Stimulated activated CD8-positive, alpha-beta memory T cell treated with anti-CD3 and anti-CD28 coated beads, Interleukin-15, amount 100 ng/mL, for 24 hours (primary cell): Measurements from ENCODE around the gene TSPYL2.

Experiments
- DNase-seq: peaks from one replicate; pipeline ENCODE4 v3.0.0-alpha.2; 2020; ENCODE audit warnings: low read depth

The TSPYL2 gene

DNA sequence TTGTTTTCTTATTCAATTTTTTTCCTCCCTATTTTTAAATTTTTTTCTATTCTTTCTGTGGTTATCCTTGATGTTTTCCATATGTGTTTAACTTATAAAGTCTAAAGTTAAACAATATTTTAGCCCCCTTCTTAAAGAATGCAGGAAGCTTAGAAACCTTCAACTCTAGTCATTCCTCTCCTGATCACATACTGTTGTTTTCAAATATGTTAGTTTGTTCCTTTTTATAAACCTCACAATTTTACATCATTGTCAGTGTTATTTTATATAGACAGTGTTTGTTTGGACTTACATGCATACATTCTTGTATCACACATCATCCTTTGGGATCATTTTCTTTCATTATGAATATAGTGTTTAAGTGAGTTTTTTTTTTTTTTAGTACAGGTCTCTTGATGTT lies 43.3 kb downstream of the TSPYL2 start:
- DNase-seq: no peak

DNA sequence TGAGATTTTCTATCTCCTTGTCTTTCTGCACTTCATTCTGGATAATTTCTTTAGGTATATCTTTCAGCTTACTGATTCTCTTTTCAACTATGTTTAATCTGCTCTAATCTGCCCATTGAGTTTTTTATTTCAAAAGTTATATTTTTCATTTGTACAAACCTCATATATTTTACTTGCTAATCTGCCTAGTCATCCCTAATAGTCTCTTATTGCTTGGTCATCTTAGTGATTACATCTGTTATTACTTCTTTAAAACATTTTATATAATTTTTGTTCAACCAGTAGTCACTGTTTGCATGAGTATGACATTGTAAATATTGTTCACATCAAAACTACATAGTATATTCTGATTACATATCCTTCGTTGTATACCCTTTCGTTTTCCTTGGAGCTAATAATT lies 44.2 kb downstream of the TSPYL2 start:
- no peak for DNase-seq

DNA sequence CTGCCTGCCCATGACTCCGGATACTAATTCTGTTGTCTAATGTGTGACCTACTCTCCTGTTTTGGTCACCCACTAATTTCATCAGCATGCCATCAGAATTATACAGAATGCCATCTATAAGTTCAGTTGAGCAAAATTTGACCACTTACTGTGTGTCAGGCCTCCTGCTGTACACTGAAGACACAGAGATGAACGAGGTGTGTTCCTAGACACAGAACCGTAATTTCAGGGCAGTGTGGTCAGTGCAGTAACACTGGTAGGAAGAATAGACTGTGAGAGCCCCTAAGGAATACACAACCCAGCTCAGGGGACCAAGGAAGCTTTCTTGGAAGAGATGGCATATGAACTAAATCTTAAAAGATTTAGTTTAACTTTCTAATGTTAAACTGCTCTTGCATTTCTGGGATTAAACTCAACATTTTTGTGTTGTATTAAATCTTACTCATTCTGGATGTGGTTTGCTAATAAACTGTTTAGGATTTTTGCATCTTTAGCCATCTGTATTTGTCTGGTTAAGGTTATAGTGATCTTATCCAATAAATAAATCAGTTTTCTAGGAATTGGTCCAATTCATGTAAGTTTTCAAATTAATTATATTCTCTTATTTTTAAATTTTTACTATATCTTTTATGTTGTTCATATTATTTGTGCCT lies 46.1 kb downstream of the TSPYL2 start:
- no peak for DNase-seq

DNA sequence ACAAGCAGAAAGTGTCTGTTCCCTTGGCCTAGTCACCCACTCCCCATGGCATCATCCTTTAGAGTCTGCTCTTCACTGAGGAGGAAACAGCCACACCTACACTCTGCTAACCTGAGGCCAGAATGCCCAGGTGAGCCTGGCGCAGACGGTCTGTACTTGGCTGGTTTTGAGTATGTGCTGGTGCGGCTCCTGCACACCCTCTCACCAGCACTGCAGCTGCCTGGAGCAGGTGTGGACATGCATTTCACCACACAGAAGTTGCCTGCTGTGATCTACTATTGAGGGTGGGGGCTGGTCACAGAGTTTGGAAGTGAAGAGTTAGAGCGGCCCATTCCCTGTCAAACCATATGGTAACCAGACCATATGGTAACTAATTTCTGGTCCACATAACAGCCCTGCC lies 51.2 kb downstream of the TSPYL2 start:
- no peak for DNase-seq

DNA sequence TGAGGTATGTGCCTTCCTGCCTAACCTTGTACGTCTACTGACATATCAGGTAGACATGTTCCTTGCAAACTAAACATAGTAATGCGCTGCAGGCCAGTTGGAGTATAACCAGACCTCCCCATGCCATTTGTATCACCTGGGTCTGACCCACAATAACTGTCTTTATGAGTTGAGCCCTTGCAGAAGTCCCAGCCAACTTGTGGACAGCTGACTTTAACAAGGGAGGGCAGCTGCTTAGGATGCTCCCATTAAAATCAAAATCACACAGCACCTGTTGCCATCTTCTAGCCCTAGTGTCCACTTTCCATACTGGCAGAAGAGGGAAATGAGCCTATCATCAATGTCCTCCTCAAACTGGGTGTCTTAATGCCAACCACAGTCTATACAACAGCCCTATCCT lies 53.4 kb downstream of the TSPYL2 start:
- no peak for DNase-seq
